Fibroblast of pulmonary artery (primary cell): ENCODE data around the gene HEXB.
"Not testable (repeated sequence)": the region's sequence is repeated elsewhere in the genome, so short reads cannot be mapped to it uniquely, and the experiment has no call there.

Experiments
- DNase-seq: peaks from one replicate; pipeline ENCODE4 v3.0.0-alpha.2; 2010; ENCODE audit warnings: low read depth
- H3K4me3 ChIP-seq: replicated peaks from 2 replicates; pipeline ENCODE4 v1.5.1; 2011; ENCODE audit warnings: low read depth, mild to moderate bottlenecking, control low read depth, low read length, moderate library complexity
- CTCF ChIP-seq: IDR thresholded peaks from 2 replicates; pipeline ENCODE4 v1.5.1; 2011; ENCODE audit warnings: mild to moderate bottlenecking, control low read depth, low read length, inconsistent platforms; ENCODE audit errors: missing control alignments

Gene HEXB

GRCh38 chr5:74725331-74725730 is 40.3 kb downstream of the HEXB start:
- no peak for DNase-seq
- H3K4me3 ChIP-seq: no peak overlapping the region
- no peak for TF ChIP-seq CTCF

DNA sequence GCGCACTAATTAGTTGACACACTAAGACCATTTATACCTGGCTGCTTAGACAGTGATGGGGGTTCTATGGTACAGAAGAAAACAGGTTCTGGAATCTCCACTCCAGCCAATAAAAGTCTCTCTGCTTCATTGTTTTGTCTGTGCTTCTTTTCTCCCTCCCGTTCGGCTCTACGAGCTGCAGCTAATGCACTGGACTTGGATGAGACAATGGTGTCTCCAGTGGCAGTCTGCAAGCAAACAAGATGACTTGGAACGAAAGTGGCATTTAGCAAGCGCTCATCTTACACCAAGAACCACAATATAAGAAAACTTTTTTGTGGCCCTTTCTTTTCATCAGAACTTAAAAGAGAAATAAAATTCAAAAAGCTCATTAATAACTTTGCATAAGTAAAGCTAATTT is 51.7 kb downstream of the HEXB start:
- no peak for DNase-seq
- TF ChIP-seq CTCF: no peak
- H3K4me3 ChIP-seq: no peak overlapping the region

- no peak overlapping the region for H3K4me3 ChIP-seq
- DNase-seq: no peak
- no peak for TF ChIP-seq CTCF
Measured at GRCh38 chr5:74738406-74738805, 53.4 kb downstream of the HEXB start.

DNA sequence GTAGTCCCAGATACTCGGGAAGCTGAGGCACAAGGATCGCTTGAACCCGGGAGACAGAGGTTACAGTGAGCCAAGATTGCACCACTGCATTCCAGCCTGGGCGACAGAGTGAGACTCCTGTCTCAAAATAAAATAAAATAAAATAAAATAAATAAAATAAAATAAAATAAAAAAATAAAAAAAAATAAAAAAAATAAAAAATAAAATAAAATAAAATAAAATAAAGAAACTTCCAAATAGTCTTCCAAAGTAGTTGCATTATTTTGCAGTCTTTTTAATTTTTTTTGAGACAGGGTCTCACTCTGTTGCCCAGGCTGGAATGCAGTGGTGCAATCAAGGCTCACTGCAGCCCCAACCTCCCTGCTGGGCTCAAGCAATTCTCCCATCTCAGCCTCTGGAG is 63.7 kb downstream of the HEXB start:
- DNase-seq, H3K4me3 ChIP-seq: not testable (repeated sequence)

- H3K4me3 ChIP-seq: no peak overlapping the region
- no peak for DNase-seq
- no peak for TF ChIP-seq CTCF
Measured at GRCh38 chr5:74761241-74761640, 76.2 kb downstream of the HEXB start.

DNA sequence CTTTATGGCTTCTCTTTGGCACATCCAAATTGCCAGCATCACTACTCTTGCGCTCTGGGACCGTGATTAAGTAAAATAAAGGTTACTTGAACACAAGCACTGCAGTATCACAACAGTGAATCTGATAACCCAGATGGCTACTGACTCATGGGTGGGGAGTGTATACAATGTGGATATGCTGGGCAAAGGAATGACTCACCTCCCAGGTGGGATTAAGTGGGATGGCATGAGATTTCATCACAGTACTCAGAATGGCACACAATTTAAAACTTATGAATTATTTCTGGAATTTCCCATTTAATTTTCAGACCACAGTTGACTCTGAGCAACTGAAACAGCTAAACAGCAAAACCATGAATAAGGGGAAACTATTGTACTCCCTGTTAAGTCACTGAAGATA is 77.6 kb downstream of the HEXB start:
- peak; percentile 51 for DNase-seq
- no peak overlapping the region for H3K4me3 ChIP-seq
- no peak for TF ChIP-seq CTCF

GRCh38 chr5:74763504-74763903 is 78.5 kb downstream of the HEXB start:
- no peak for TF ChIP-seq CTCF
- H3K4me3 ChIP-seq: no peak overlapping the region
- no peak for DNase-seq

- TF ChIP-seq CTCF: no peak
- peak; percentile 22 for DNase-seq
- no peak overlapping the region for H3K4me3 ChIP-seq
Measured at GRCh38 chr5:74765201-74765600, 80.2 kb downstream of the HEXB start.
